GM12878 (cell line): Measurements from ENCODE around the gene SLC22A12. TPM values are rescaled to one million over a fixed set of nuclear protein-coding genes. Genes with fewer than 3 reads are reported as not detected.

Experiments
- GATAD2B ChIP-seq: fragments of 450-650 bp; conservative IDR thresholded peaks from 2 replicates; pipeline ENCODE4 v1.6.1; 2017; ENCODE audit warnings: low read depth, mild to moderate bottlenecking, moderate library complexity
- HDAC6 ChIP-seq: fragments of 200-600 bp; sonication (generic); IDR thresholded peaks from one replicate; pipeline ENCODE4 v1.8.0; 2017; ENCODE audit warnings: antibody characterized with exemption; ENCODE audit not compliant: unreplicated experiment
- HDGF ChIP-seq: fragments of 450-650 bp; IDR thresholded peaks from 2 replicates; pipeline ENCODE4 v1.6.1; 2016; ENCODE audit warnings: antibody characterized with exemption
- POLR2A ChIP-seq: IDR thresholded peaks from 2 replicates; pipeline ENCODE4 v1.6.1; 2011; ENCODE audit warnings: low read depth, mild to moderate bottlenecking, low read length
- RBBP5 ChIP-seq: fragments of 200-600 bp; sonication (generic); conservative IDR thresholded peaks from 2 replicates; pipeline ENCODE4 v1.6.1; 2016
- SRF ChIP-seq, 2 experiments: IDR thresholded peaks; 2 replicates each; pipeline ENCODE4 v1.6.1; 2011; ENCODE audit warnings: low read depth in 2 of 2, low read length in 2 of 2, mild to moderate bottlenecking in 1 of 2, moderate library complexity in 1 of 2
- STAT3 ChIP-seq: IDR thresholded peaks from 2 replicates; pipeline ENCODE4 v1.6.1; 2011; ENCODE audit warnings: low read depth, low read length, improper control_type of control experiment
- TCF3 ChIP-seq: IDR thresholded peaks from 2 replicates; pipeline ENCODE4 v1.6.1; 2012; ENCODE audit warnings: low read depth, mild to moderate bottlenecking, low read length, borderline replicate concordance; ENCODE audit not compliant: insufficient read depth
- ZZZ3 ChIP-seq: IDR thresholded peaks from 2 replicates; pipeline ENCODE4 v1.6.1; 2011; ENCODE audit warnings: low read depth; ENCODE audit not compliant: control insufficient read depth, insufficient read length
- polyA plus RNA-seq, 11 experiments: library from polyadenylated mRNA; depleted of rRNA in 4 of 11; unstranded in 6 of 11; stranded (reverse) in 5 of 11; fragments of >200 nt; fragmentation: Nextera tagmentation in 4 of 11; fragmentation: Illumina TruSeq in 1 of 11; extraction: Ambion mirVana in 4 of 11; extraction: Trizol in 1 of 11; gene quantifications; 1 replicate in 1 of 11; 2 replicates in 10 of 11; pipeline versions ENCODE4 v1.2.1 to v1.2.3, GENCODE V29; 2011 to 2016; ENCODE audit warnings: inconsistent platforms in 2 of 11, missing spikeins in 2 of 11, low read depth in 1 of 11
- total RNA-seq, 4 experiments: library from RNA; depleted of rRNA in 3 of 4; stranded (reverse); fragments of >200 nt in 3 of 4; fragmentation: Illumina TruSeq in 1 of 4; extraction: Trizol in 1 of 4; gene quantifications; 2 replicates each; pipeline versions ENCODE4 v1.2.1 to v1.2.3, GENCODE V29; 2013 to 2021
- TF ChIP-seq, protein P1 (sequence below): fragments of 450-650 bp; IDR thresholded peaks from 2 replicates; pipeline ENCODE4 v1.6.1; 2017; ENCODE audit warnings: antibody characterized with exemption, mild to moderate bottlenecking, moderate library complexity
- TF ChIP-seq, protein P2 (sequence below): fragments of 450-650 bp; IDR thresholded peaks from 2 replicates; pipeline ENCODE4 v1.6.1; 2017; ENCODE audit warnings: mild to moderate bottlenecking, moderate library complexity

The SLC22A12 gene
- total and polyA plus RNA-seq, 10 of the 15 experiments (the other 5 are each of a cell fraction or from before 2014, with no cell fraction given): not detected

DNA sequence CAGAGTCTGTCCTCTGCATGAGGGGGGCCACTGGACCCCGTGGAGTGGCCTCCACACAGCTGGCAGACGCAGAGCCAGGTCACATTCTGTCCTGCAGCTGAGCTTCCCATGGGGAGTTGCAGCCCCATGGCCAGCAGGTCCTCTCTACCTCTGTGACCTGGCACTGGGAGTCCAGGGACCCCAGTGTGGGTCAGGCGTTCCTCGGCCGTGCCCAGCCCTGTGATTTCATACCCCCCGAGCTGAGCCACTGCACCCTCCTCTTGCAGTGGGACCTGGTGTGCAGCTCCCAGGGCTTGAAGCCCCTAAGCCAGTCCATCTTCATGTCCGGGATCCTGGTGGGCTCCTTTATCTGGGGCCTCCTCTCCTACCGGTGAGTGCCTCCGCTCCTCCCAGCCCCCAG lies 32.2 kb upstream of the SLC22A12 start (continued):
- TF ChIP-seq, protein P1, sequence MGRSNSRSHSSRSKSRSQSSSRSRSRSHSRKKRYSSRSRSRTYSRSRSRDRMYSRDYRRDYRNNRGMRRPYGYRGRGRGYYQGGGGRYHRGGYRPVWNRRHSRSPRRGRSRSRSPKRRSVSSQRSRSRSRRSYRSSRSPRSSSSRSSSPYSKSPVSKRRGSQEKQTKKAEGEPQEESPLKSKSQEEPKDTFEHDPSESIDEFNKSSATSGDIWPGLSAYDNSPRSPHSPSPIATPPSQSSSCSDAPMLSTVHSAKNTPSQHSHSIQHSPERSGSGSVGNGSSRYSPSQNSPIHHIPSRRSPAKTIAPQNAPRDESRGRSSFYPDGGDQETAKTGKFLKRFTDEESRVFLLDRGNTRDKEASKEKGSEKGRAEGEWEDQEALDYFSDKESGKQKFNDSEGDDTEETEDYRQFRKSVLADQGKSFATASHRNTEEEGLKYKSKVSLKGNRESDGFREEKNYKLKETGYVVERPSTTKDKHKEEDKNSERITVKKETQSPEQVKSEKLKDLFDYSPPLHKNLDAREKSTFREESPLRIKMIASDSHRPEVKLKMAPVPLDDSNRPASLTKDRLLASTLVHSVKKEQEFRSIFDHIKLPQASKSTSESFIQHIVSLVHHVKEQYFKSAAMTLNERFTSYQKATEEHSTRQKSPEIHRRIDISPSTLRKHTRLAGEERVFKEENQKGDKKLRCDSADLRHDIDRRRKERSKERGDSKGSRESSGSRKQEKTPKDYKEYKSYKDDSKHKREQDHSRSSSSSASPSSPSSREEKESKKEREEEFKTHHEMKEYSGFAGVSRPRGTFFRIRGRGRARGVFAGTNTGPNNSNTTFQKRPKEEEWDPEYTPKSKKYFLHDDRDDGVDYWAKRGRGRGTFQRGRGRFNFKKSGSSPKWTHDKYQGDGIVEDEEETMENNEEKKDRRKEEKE: no peak
- TF ChIP-seq STAT3 (no peak), HDAC6 (no peak), TCF3 (no peak), RBBP5 (no peak), POLR2A (no peak), SRF (IDR thresholded peaks at IDR 0.05; ENCODE audit: low read depth in 2 of 2, low read length in 2 of 2) (no peak), ZZZ3 (no peak), GATAD2B (no peak), HDGF (no peak)
- TF ChIP-seq, protein P2, sequence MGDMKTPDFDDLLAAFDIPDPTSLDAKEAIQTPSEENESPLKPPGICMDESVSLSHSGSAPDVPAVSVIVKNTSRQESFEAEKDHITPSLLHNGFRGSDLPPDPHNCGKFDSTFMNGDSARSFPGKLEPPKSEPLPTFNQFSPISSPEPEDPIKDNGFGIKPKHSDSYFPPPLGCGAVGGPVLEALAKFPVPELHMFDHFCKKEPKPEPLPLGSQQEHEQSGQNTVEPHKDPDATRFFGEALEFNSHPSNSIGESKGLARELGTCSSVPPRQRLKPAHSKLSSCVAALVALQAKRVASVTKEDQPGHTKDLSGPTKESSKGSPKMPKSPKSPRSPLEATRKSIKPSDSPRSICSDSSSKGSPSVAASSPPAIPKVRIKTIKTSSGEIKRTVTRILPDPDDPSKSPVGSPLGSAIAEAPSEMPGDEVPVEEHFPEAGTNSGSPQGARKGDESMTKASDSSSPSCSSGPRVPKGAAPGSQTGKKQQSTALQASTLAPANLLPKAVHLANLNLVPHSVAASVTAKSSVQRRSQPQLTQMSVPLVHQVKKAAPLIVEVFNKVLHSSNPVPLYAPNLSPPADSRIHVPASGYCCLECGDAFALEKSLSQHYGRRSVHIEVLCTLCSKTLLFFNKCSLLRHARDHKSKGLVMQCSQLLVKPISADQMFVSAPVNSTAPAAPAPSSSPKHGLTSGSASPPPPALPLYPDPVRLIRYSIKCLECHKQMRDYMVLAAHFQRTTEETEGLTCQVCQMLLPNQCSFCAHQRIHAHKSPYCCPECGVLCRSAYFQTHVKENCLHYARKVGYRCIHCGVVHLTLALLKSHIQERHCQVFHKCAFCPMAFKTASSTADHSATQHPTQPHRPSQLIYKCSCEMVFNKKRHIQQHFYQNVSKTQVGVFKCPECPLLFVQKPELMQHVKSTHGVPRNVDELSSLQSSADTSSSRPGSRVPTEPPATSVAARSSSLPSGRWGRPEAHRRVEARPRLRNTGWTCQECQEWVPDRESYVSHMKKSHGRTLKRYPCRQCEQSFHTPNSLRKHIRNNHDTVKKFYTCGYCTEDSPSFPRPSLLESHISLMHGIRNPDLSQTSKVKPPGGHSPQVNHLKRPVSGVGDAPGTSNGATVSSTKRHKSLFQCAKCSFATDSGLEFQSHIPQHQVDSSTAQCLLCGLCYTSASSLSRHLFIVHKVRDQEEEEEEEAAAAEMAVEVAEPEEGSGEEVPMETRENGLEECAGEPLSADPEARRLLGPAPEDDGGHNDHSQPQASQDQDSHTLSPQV: no peak
